H1 (cell line): ENCODE data around the gene BGN. TPM values are rescaled to one million over a fixed set of nuclear protein-coding genes. Genes with fewer than 3 reads are reported as not detected.

Experiments
- CTCF ChIA-PET: fragments of 300-600 bp; sonication (Branson Sonifier 250); formaldehyde crosslinking; loops from one replicate; lab custom pipeline; 2021; ENCODE audit not compliant: partially characterized antibody; lab: Charles Lee
- POLR2A ChIA-PET: fragments of 300-600 bp; sonication (Branson Sonifier 250); formaldehyde crosslinking; loops from one replicate; lab custom pipeline; 2021; ENCODE audit warnings: inconsistent platforms; ENCODE audit not compliant: partially characterized antibody; lab: Charles Lee
- DNase-seq, 2 experiments: peaks; one replicate each; pipeline versions ENCODE4 v3.0.0 to v3.0.0-alpha.2; 2010 to 2022; ENCODE audit warnings: low spot score in 2 of 2, low read depth in 1 of 2, mixed read lengths in 1 of 2
- FAIRE-seq: peaks from 2 replicates; lab custom pipeline; 2011; peaks lifted over from hg19 to GRCh38; lab: Jason Lieb, UNC
- H2AFZ ChIP-seq: 2 replicates; pipeline ENCODE4 v1.8.1; 2012; ENCODE audit warnings: low read length, inconsistent platforms
- H2AK5ac ChIP-seq: 2 replicates; pipeline ENCODE4 v1.6.1; 2013; ENCODE audit warnings: low read depth, low read length
- H2BK120ac ChIP-seq: replicated peaks from 2 replicates; pipeline ENCODE3; 2013; ENCODE audit warnings: low read depth, low read length, inconsistent platforms
- H2BK12ac ChIP-seq: 2 replicates; pipeline ENCODE4 v1.6.1; 2013; ENCODE audit warnings: low read depth, low read length
- H2BK15ac ChIP-seq: 2 replicates; pipeline ENCODE4 v1.6.1; 2013; ENCODE audit warnings: low read length
- H2BK20ac ChIP-seq: 2 replicates; pipeline ENCODE4 v1.6.1; 2013; ENCODE audit warnings: low read length
- H2BK5ac ChIP-seq: 2 replicates; pipeline ENCODE4 v1.6.1; 2013; ENCODE audit warnings: low read depth, low read length
- H3K14ac ChIP-seq: 2 replicates; pipeline ENCODE4 v1.6.1; 2013; ENCODE audit warnings: inconsistent platforms; ENCODE audit not compliant: insufficient read length
- H3K18ac ChIP-seq: 2 replicates; pipeline ENCODE4 v1.6.1; 2013; ENCODE audit warnings: low read length; ENCODE audit errors: extremely low read depth
- H3K23ac ChIP-seq: 2 replicates; pipeline ENCODE4 v1.6.1; 2013; ENCODE audit warnings: inconsistent platforms; ENCODE audit not compliant: insufficient read length
- H3K23me2 ChIP-seq: 2 replicates; pipeline ENCODE4 v1.6.1; 2013; ENCODE audit warnings: low read depth, low read length
- H3K27ac ChIP-seq: 2 replicates; pipeline ENCODE4 v1.6.1; 2011; ENCODE audit warnings: low read depth, low read length, inconsistent platforms
- H3K27me3 ChIP-seq, 4 experiments: replicated peaks in 1 of 4; 1 replicate in 1 of 4; 2 replicates in 3 of 4; pipeline versions ENCODE4 v1.6.1 to v1.8.1; 2011 to 2013; ENCODE audit warnings: low read length in 3 of 4, mild to moderate bottlenecking in 3 of 4, inconsistent platforms in 2 of 4, mixed read lengths in 2 of 4, moderate library complexity in 1 of 4; ENCODE audit not compliant: control insufficient read depth in 3 of 4, insufficient read depth in 3 of 4; ENCODE audit errors: extremely low read depth in 1 of 4
- H3K36me3 ChIP-seq, 4 experiments: 2 replicates each; pipeline versions ENCODE4 v1.6.1 to v1.8.1; 2011 to 2013; ENCODE audit warnings: mild to moderate bottlenecking in 4 of 4, low read length in 3 of 4, moderate library complexity in 2 of 4, control low read depth in 1 of 4, inconsistent platforms in 1 of 4; ENCODE audit not compliant: insufficient read depth in 4 of 4, control insufficient read depth in 2 of 4
- H3K4ac ChIP-seq: replicated peaks from 2 replicates; pipeline ENCODE3; 2013; ENCODE audit warnings: low read length, low read depth, mixed read lengths, inconsistent platforms; ENCODE audit not compliant: insufficient read length
- H3K4me1 ChIP-seq, 4 experiments: replicated peaks in 1 of 4; 1 replicate in 1 of 4; 2 replicates in 3 of 4; pipeline versions ENCODE4 v1.6.1 to v1.8.1; 2011 to 2013; ENCODE audit warnings: low read length in 3 of 4, inconsistent platforms in 2 of 4, mixed read lengths in 1 of 4; ENCODE audit not compliant: insufficient read depth in 4 of 4, control insufficient read depth in 3 of 4
- H3K4me2 ChIP-seq, 2 experiments: 2 replicates each; pipeline versions ENCODE4 v1.6.1 to v1.8.1; 2011 to 2013; ENCODE audit warnings: low read depth in 2 of 2, low read length in 2 of 2, control low read depth in 1 of 2, inconsistent platforms in 1 of 2, mild to moderate bottlenecking in 1 of 2; ENCODE audit not compliant: insufficient read depth in 1 of 2
- H3K4me3 ChIP-seq, 4 experiments: fragments of 200-600, 300-600 bp in 1 of 4; sonication (generic), shearing (Covaris generic), sonication (Bioruptor Twin) in 1 of 4; 2 replicates each; pipeline versions ENCODE4 v1.5.1 to v1.8.1; 2011 to 2016; ENCODE audit warnings: low read length in 4 of 4, low read depth in 3 of 4, control low read depth in 2 of 4, inconsistent platforms in 2 of 4, mild to moderate bottlenecking in 2 of 4, mixed read lengths in 1 of 4, moderate library complexity in 1 of 4; ENCODE audit not compliant: insufficient read depth in 2 of 4; ENCODE audit errors: extremely low read depth in 1 of 4
- H3K56ac ChIP-seq: replicated peaks from 2 replicates; pipeline ENCODE3; 2013; ENCODE audit warnings: low read depth, mild to moderate bottlenecking, mixed read lengths, low read length, inconsistent platforms; ENCODE audit not compliant: insufficient read length
- H3K79me1 ChIP-seq: 2 replicates; pipeline ENCODE4 v1.6.1; 2013; ENCODE audit warnings: low read depth, low read length, control low read depth
- H3K79me2 ChIP-seq, 2 experiments: 2 replicates each; pipeline versions ENCODE4 v1.6.1 to v1.8.1; 2012 to 2013; ENCODE audit warnings: low read length in 2 of 2, mild to moderate bottlenecking in 2 of 2, inconsistent platforms in 1 of 2; ENCODE audit not compliant: insufficient read depth in 2 of 2, control insufficient read depth in 1 of 2
- H3K9ac ChIP-seq, 4 experiments: replicated peaks in 1 of 4; 1 replicate in 1 of 4; 2 replicates in 3 of 4; pipeline versions ENCODE4 v1.6.1 to v1.8.1; 2011 to 2013; ENCODE audit warnings: low read depth in 3 of 4, low read length in 3 of 4, control low read depth in 2 of 4, mild to moderate bottlenecking in 2 of 4, moderate library complexity in 2 of 4, inconsistent platforms in 1 of 4; ENCODE audit errors: extremely low read depth in 1 of 4
- H3K9me3 ChIP-seq, 2 experiments: 2 replicates each; pipeline versions ENCODE4 v1.6.1 to v1.8.1; 2012 to 2013; ENCODE audit warnings: mild to moderate bottlenecking in 2 of 2, moderate library complexity in 2 of 2, control low read depth in 1 of 2, inconsistent platforms in 1 of 2, low read depth in 1 of 2, low read length in 1 of 2, mixed read lengths in 1 of 2; ENCODE audit not compliant: insufficient read depth in 2 of 2
- H4K20me1 ChIP-seq, 2 experiments: replicated peaks in 1 of 2; 2 replicates each; pipeline versions ENCODE3 to v1.8.1; 2011 to 2013; ENCODE audit warnings: inconsistent platforms in 2 of 2, low read length in 2 of 2, mild to moderate bottlenecking in 1 of 2; ENCODE audit not compliant: insufficient read depth in 2 of 2, control insufficient read depth in 1 of 2
- H4K5ac ChIP-seq: 2 replicates; pipeline ENCODE4 v1.6.1; 2013; ENCODE audit warnings: low read length, low read depth, mixed read lengths, inconsistent platforms; ENCODE audit not compliant: insufficient read length
- H4K8ac ChIP-seq: 2 replicates; pipeline ENCODE4 v1.8.0; 2013; ENCODE audit warnings: mild to moderate bottlenecking, moderate library complexity, low read length, inconsistent platforms; ENCODE audit not compliant: insufficient read depth; ENCODE audit errors: extremely low read depth
- H4K91ac ChIP-seq: replicated peaks from 2 replicates; pipeline ENCODE3; 2013; ENCODE audit warnings: low read length, mixed read lengths, inconsistent platforms; ENCODE audit not compliant: insufficient read length
- ASH2L ChIP-seq: fragments of 200-600, 300-600 bp; sonication (generic); IDR thresholded peaks from one replicate; pipeline ENCODE4 v1.7.1; 2017; ENCODE audit warnings: low read length
- CBX8 ChIP-seq: fragments of 300-800, 300-1000 bp; sonication (generic); IDR thresholded peaks from 2 replicates; pipeline ENCODE4 v1.7.1; 2016; ENCODE audit warnings: low read depth, low read length, borderline replicate concordance
- CHD2 ChIP-seq: IDR thresholded peaks from 2 replicates; pipeline ENCODE4 v1.6.1; 2012; ENCODE audit warnings: low read length, improper control_type of control experiment
- EGR1 ChIP-seq: IDR thresholded peaks from 2 replicates; pipeline ENCODE4 v1.6.1; 2011; ENCODE audit warnings: low read depth, low read length, borderline replicate concordance
- EP300 ChIP-seq, 2 experiments: IDR thresholded peaks; 1 replicate in 1 of 2; 2 replicates in 1 of 2; pipeline ENCODE4 v1.6.1; 2011 to 2012; ENCODE audit warnings: low read depth in 2 of 2, low read length in 2 of 2, mild to moderate bottlenecking in 2 of 2, borderline replicate concordance in 1 of 2, inconsistent platforms in 1 of 2, moderate library complexity in 1 of 2
- GABPA ChIP-seq: IDR thresholded peaks from 2 replicates; pipeline ENCODE4 v1.6.1; 2011; ENCODE audit warnings: mild to moderate bottlenecking, low read length, moderate library complexity, borderline replicate concordance; ENCODE audit not compliant: insufficient read depth
- JUN ChIP-seq: IDR thresholded peaks from 2 replicates; pipeline ENCODE4 v1.6.1; 2011; ENCODE audit warnings: low read depth, mild to moderate bottlenecking, improper control_type of control experiment, low read length
- JUND ChIP-seq: IDR thresholded peaks from 2 replicates; pipeline ENCODE4 v1.6.1; 2011; ENCODE audit warnings: mild to moderate bottlenecking, improper control_type of control experiment, low read length
- POLR2A ChIP-seq, 2 experiments: IDR thresholded peaks; 1 replicate in 1 of 2; 2 replicates in 1 of 2; pipeline ENCODE4 v1.6.1; 2011; ENCODE audit warnings: low read depth in 2 of 2, low read length in 2 of 2, mild to moderate bottlenecking in 2 of 2; ENCODE audit errors: control extremely low read depth in 1 of 2
- RFX5 ChIP-seq: IDR thresholded peaks from 2 replicates; pipeline ENCODE4 v1.6.1; 2011; ENCODE audit warnings: low read depth, low read length, improper control_type of control experiment, borderline replicate concordance
- SIRT6 ChIP-seq: IDR thresholded peaks from one replicate; pipeline ENCODE4 v1.7.1; 2012; ENCODE audit warnings: low read length, inconsistent platforms
- SP1 ChIP-seq: IDR thresholded peaks from 2 replicates; pipeline ENCODE4 v1.6.1; 2011; ENCODE audit warnings: low read depth, low read length
- SP4 ChIP-seq: IDR thresholded peaks from 2 replicates; pipeline ENCODE4 v1.6.1; 2012; ENCODE audit warnings: low read length, inconsistent platforms
- SUZ12 ChIP-seq: fragments of 200-600 bp; sonication (generic); IDR thresholded peaks from 2 replicates; pipeline ENCODE4 v1.6.1; 2012; ENCODE audit warnings: mild to moderate bottlenecking, inconsistent platforms, low read length, moderate library complexity, mixed read lengths
- WGBS, 2 experiments: shearing (Covaris generic) in 1 of 2; methylation state at CpG; one replicate each; pipeline versions ENCODE4 v1.1.6 to v1.1.7; 2013 to 2015; ENCODE audit warnings: low lambda C conversion rate in 2 of 2, mixed read lengths in 2 of 2, inconsistent platforms in 1 of 2, low coverage in 1 of 2, missing lambda C conversion rate in 1 of 2; ENCODE audit not compliant: insufficient replicate concordance in 2 of 2, insufficient coverage in 1 of 2, insufficient read length in 1 of 2; ENCODE audit errors: extremely low coverage in 1 of 2, missing lambda C conversion rate in 1 of 2; 5-methylcytosine and 5-hydroxymethylcytosine counted together
- polyA plus RNA-seq, 7 experiments: library from polyadenylated mRNA; depleted of rRNA in 3 of 7; stranded (reverse) in 5 of 7; unstranded in 2 of 7; fragments of >200 nt in 5 of 7; fragments of 200-250 nt in 2 of 7; gene quantifications; 1 replicate in 5 of 7; 2 replicates in 1 of 7; 4 replicates in 1 of 7; pipeline versions ENCODE4 v1.2.1 to v1.2.3, GENCODE V29; 2011 to 2013; ENCODE audit warnings: missing spikeins in 2 of 7, mixed read lengths in 2 of 7
- total RNA-seq: library from RNA; stranded (reverse); fragmentation: NEBNext Ultra II Directional; extraction: Animal tissue kit (Norgen Biotek cat#: 25700); gene quantifications from 2 replicates; pipeline ENCODE4 v1.2.1, GENCODE V29; 2021
- TF ChIP-seq, protein P1 (sequence below): IDR thresholded peaks from 2 replicates; pipeline ENCODE4 v1.6.1; 2012; ENCODE audit warnings: inconsistent platforms

BGN gene
- total and polyA plus RNA-seq, 2 of the 8 experiments (the other 6 are each of a cell fraction or from before 2014, with no cell fraction given): 1.8 to 2.4 TPM

GRCh38 chrX:153486171-153486570 is 8.6 kb upstream of the BGN start:
- Histone ChIP-seq H3K14ac (no peak overlapping the region), H3K9me3 (no peaks in the 10 kb centered on the region), H3K9ac (no peak overlapping the region), H3K23me2 (no peaks in the 10 kb centered on the region), H2BK15ac (no peak overlapping the region), H3K27me3 (no peaks in the 10 kb centered on the region), H4K5ac (no peak overlapping the region), H4K8ac (no peak overlapping the region), H2BK12ac (no peak overlapping the region), H3K4me1 (peaks cover 0 to 6% (median 0%) of the 10 kb centered on the region in 4 experiments; a peak in 2 of 7 replicates), H4K20me1 (no peaks in the 10 kb centered on the region), H3K79me1 (no peaks in the 10 kb centered on the region), H3K79me2 (no peaks in the 10 kb centered on the region), H3K4ac (no peak overlapping the region), H3K23ac (no peak overlapping the region), H3K27ac (no peak overlapping the region), H3K36me3 (no peaks in the 10 kb centered on the region), H2AFZ (no peak overlapping the region), H2BK120ac (no peak overlapping the region), H2BK5ac (no peak overlapping the region), H3K56ac (no peak overlapping the region), H2AK5ac (no peak overlapping the region), H3K4me2 (no peak overlapping the region), H3K4me3 (no peak overlapping the region), H2BK20ac (no peak overlapping the region), H4K91ac (no peak overlapping the region), H3K18ac (no peak overlapping the region)
- FAIRE-seq (no peak), DNase-seq (no peak)
- CTCF ChIA-PET: interaction anchor here (0.7 to 1.1 kb wide), 2 partner anchors 30 to 63 kb away, joined by 3 read pairs; no protein-coding TSS in a partner anchor
- POLR2A ChIA-PET: no interaction called here
- 90% methylated on average over 2 of the region's 10 CpGs; no CpG with 5 or more reads in 1 of the 2 experiments for WGBS, 2 experiments
- no peak for TF ChIP-seq CHD2
- TF ChIP-seq EP300 (IDR thresholded peaks at IDR 0.05; ENCODE audit: borderline replicate concordance in 1 of 2, low read depth in 2 of 2, low read length in 2 of 2): no peak
- TF ChIP-seq CBX8: no peak
- no peak for TF ChIP-seq SUZ12
- TF ChIP-seq JUN: no peak
- no peak for TF ChIP-seq POLR2A (IDR thresholded peaks at IDR 0.05; ENCODE audit: control extremely low read depth in 1 of 2, low read depth in 2 of 2, low read length in 2 of 2)
- no peak for TF ChIP-seq ASH2L
- TF ChIP-seq JUND: no peak
- TF ChIP-seq EGR1: no peak
- TF ChIP-seq SP4: no peak
- TF ChIP-seq GABPA: no peak
- no peak for TF ChIP-seq SP1
- TF ChIP-seq SIRT6: no peak
- TF ChIP-seq, protein P1, sequence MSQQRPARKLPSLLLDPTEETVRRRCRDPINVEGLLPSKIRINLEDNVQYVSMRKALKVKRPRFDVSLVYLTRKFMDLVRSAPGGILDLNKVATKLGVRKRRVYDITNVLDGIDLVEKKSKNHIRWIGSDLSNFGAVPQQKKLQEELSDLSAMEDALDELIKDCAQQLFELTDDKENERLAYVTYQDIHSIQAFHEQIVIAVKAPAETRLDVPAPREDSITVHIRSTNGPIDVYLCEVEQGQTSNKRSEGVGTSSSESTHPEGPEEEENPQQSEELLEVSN: no peak
- TF ChIP-seq RFX5: no peak
